Measurements from ENCODE around the gene DIPK1B. TPM values are rescaled to one million over a fixed set of nuclear protein-coding genes. Genes with fewer than 3 reads are reported as not detected.

Gene DIPK1B
- total and polyA plus RNA-seq, 10 of the 15 experiments (the other 5 are each of a cell fraction or from before 2014, with no cell fraction given), result 0.08 to 0.28 (median 0.13) TPM; not detected in 3

GRCh38 chr9:136726631-136727191 is 14.3 kb downstream of the DIPK1B start (continued):
- no peak for TF ChIP-seq CUX1 (IDR thresholded peaks at IDR 0.05; ENCODE audit: insufficient replicate concordance, low read depth, low read length)
- TF ChIP-seq CBX5 (IDR thresholded peaks at IDR 0.05; ENCODE audit: low read depth), result no peak
- no peak for TF ChIP-seq SKIL (IDR thresholded peaks at IDR 0.05; ENCODE audit: low read depth, poor library complexity, severe bottlenecking)
- TF ChIP-seq SIN3A (IDR thresholded peaks at IDR 0.05; ENCODE audit: low read depth, low read length), result no peak
- no peak for TF ChIP-seq CEBPZ (IDR thresholded peaks at IDR 0.05; ENCODE audit: low read depth, low read length)
- peak; percentile 59; the same call in 1 of the 2 replicates for TF ChIP-seq CREB1 (IDR thresholded peaks at IDR 0.05; ENCODE audit: low read depth)
- TF ChIP-seq POU2F2 (IDR thresholded peaks at IDR 0.05; ENCODE audit: borderline replicate concordance, low read depth, low read length), result no peak
- no peak for TF ChIP-seq BCL11A (IDR thresholded peaks at IDR 0.05; ENCODE audit: low read depth, low read length)
- no peak for TF ChIP-seq FOXK2 (IDR thresholded peaks at IDR 0.05)
- no peak for TF ChIP-seq GATAD2B (conservative IDR thresholded peaks at IDR 0.05; ENCODE audit: low read depth)
- TF ChIP-seq BACH1 (IDR thresholded peaks at IDR 0.05; ENCODE audit: borderline replicate concordance), result no peak
- TF ChIP-seq HDGF (IDR thresholded peaks at IDR 0.05), result no peak
- TF ChIP-seq KLF5 (IDR thresholded peaks at IDR 0.05; ENCODE audit: partially characterized antibody), result peak; percentile 37
- TF ChIP-seq SREBF1 (IDR thresholded peaks at IDR 0.05; ENCODE audit: low read length), result no peak
- TF ChIP-seq FOXM1 (IDR thresholded peaks at IDR 0.05; ENCODE audit: low read depth, low read length), result no peak
- TF ChIP-seq MTA3 (IDR thresholded peaks at IDR 0.05; ENCODE audit: borderline replicate concordance, low read length), result no peak; the same call in 1 of the 2 replicates
- no peak for TF ChIP-seq CEBPB (IDR thresholded peaks at IDR 0.05; ENCODE audit: borderline replicate concordance in 1 of 2, low read depth in 2 of 2, low read length in 2 of 2)
- no peak for TF ChIP-seq MYC (IDR thresholded peaks at IDR 0.05; ENCODE audit: insufficient read depth, insufficient read length, insufficient replicate concordance, low read length, severe bottlenecking)
- TF ChIP-seq TBL1XR1 (IDR thresholded peaks at IDR 0.05; ENCODE audit: low read depth, low read length), result no peak
- TF ChIP-seq ZNF217 (IDR thresholded peaks at IDR 0.05), result no peak
- no peak for TF ChIP-seq MXI1 (IDR thresholded peaks at IDR 0.05; ENCODE audit: low read depth, low read length)

All from GM12878 (cell line).